22Rv1 (cell line): ENCODE measurements around the gene EDC4.
"Not testable (repeated sequence)": the region's sequence is repeated elsewhere in the genome, so short reads cannot be mapped to it uniquely, and the experiment has no call there.

Source experiments
- H3K27ac ChIP-seq: fragments of 450-650 bp; 2 replicates; pipeline ENCODE4 v1.5.1; 2017
- ZFX ChIP-seq: fragments of 450-650 bp; IDR thresholded peaks from 2 replicates; pipeline ENCODE4 v1.6.1; 2017; ENCODE audit warnings: antibody characterized with exemption, borderline replicate concordance
- TF ChIP-seq, protein P1 (sequence below): fragments of 450-650 bp; IDR thresholded peaks from 2 replicates; pipeline ENCODE4 v1.5.1; 2017; ENCODE audit warnings: mild to moderate bottlenecking

The EDC4 gene

DNA sequence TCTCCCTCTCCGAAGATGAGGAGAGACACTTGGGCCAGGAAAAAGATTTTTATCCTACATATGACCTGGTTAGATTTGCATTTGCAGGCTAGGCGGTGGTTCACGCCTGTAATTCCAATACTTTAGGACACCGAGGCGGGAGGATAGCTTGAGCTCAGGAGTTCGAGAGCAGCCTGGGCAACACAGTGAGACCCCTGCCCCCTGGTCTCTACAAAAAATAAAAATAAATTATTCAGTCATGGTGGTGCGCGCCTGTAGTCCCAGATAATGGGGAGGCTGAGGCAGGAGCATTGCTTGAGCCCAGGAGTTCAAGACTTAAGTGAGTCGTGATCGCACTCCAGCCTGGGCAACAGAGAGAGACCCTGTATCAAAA, 38.6 kb upstream of the EDC4 start:
- TF ChIP-seq, protein P1, sequence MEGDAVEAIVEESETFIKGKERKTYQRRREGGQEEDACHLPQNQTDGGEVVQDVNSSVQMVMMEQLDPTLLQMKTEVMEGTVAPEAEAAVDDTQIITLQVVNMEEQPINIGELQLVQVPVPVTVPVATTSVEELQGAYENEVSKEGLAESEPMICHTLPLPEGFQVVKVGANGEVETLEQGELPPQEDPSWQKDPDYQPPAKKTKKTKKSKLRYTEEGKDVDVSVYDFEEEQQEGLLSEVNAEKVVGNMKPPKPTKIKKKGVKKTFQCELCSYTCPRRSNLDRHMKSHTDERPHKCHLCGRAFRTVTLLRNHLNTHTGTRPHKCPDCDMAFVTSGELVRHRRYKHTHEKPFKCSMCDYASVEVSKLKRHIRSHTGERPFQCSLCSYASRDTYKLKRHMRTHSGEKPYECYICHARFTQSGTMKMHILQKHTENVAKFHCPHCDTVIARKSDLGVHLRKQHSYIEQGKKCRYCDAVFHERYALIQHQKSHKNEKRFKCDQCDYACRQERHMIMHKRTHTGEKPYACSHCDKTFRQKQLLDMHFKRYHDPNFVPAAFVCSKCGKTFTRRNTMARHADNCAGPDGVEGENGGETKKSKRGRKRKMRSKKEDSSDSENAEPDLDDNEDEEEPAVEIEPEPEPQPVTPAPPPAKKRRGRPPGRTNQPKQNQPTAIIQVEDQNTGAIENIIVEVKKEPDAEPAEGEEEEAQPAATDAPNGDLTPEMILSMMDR = no peak
- TF ChIP-seq ZFX = no peak
- peak overlapping the region; percentile 57 for H3K27ac ChIP-seq

DNA sequence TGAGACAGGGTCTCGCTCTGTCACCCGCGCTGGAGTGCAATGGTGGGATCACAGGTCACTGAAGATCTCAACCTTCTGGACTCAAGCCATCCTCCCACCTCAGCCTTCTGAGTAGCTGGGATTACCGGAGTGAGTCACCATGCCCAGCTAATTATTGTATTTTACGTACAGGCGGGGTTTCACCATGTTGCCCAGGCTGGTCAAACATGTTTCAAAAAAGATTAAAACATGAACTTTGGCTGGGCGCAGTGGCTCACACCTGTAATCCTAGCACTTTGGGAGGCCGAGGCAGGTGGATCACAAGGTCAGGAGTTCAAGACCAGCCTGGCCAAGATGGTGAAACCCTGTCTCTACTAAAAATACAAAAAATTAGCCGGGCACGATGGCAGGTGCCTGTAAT, 35.7 kb upstream of the EDC4 start:
- H3K27ac ChIP-seq = not testable (repeated sequence)

DNA sequence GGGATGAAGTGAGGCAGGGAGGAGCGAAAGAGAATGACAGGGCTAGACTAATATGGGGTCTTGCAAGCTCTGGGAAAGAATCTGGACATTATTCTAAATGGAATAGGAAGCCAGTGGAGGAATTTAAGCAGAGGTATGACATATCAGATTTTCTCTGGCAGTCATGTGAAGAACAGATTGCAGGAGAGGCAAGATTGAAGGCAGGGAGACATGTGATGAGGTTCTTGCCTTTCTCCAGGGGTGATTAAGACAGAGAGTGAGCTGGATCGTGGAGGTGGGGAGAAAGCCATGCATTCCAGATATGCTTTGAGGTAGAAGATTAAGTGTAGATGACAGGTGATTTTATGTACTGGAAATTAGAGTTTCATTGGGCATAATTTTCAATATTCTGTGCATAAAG, 35.0 kb upstream of the EDC4 start:
- no peak for TF ChIP-seq ZFX
- TF ChIP-seq, protein P1 = no peak
- no peak overlapping the region for H3K27ac ChIP-seq

DNA sequence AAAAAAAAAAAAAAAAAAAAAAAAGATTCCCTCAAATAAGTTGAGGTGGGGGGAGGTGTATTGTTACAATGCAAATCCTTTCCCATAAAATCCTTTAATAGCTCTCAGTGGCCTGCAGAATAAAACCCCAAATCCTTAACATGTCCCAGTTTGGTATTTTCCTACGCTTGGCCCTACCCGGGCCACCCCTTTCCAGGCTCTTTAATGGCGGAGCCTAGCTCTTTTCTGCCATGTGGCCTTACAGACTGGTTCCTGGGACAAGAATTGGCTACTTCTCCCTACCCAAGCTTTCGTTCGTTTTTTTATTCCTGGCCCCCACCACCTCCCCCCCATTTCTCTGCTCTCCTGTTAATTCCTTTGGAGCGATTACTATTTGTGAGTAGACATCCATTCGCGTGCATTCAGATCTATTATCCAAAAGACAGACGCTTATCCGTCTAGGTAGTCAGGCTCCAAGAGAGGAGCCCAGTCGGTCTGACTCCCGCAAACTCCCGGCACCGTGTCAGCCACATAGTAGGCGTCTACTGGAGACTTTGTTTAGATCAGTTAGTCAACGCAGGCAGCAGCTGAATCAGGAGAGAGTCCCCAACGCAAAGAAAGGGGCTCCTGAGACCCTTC, 31.5 kb upstream of the EDC4 start:
- peak overlapping the region; percentile 97 for H3K27ac ChIP-seq
- TF ChIP-seq ZFX = no peak
- TF ChIP-seq, protein P1 = no peak

DNA sequence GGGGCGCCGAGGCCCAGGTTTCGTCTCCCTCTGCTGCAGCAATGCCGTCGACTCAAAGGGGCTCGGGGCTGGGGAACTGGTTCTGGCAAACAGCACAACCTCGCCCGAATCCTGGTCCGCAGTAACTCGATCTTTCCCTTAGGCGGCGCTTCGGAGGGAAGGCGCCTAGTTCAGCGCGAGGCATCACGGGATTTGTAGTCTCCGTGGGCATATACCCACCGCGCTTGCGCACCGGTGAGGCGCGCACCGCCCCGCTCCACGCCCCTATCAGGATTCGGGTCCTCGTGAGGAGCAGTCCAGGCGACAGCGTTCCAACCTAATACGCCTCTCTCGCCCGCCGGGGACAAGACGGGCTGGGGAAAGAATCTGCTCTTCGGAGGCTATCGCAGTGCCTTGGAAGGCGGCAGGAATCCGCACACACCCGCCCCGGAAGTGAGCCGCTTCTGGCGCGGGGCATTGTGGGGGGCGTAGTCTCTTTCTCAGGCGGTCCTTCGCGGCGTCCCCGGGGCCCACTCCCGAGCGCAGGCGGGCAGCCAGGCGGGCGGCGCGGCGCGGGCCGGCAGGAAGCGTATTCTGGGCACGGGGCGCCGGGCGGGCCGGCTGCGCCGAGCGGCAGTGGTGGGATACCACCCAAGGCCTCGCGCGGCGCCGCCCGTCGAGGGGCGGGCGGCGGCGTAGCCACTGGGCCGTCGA, 30.9 kb upstream of the EDC4 start, which contains the start of gene THAP11:
Gene THAP11, plus strand, starts transcription at position 505 of the 693 bp plus-strand sequence. CDS start 235 bp downstream, outside the sequence.
- peak within 1 kb of the TSS; percentile 97 for H3K27ac ChIP-seq
- no peak for TF ChIP-seq ZFX
- TF ChIP-seq, protein P1 = peak; percentile 91

DNA sequence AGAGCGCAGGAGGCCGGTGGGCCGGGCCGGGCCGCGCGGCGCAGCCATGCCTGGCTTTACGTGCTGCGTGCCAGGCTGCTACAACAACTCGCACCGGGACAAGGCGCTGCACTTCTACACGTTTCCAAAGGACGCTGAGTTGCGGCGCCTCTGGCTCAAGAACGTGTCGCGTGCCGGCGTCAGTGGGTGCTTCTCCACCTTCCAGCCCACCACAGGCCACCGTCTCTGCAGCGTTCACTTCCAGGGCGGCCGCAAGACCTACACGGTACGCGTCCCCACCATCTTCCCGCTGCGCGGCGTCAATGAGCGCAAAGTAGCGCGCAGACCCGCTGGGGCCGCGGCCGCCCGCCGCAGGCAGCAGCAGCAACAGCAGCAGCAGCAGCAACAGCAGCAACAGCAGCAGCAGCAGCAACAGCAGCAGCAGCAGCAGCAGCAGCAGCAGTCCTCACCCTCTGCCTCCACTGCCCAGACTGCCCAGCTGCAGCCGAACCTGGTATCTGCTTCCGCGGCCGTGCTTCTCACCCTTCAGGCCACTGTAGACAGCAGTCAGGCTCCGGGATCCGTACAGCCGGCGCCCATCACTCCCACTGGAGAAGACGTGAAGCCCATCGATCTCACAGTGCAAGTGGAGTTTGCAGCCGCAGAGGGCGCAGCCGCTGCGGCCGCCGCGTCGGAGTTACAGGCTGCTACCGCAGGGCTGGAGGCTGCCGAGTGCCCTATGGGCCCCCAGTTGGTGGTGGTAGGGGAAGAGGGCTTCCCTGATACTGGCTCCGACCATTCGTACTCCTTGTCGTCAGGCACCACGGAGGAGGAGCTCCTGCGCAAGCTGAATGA, 30.1 kb upstream of the EDC4 start:
- H3K27ac ChIP-seq = peak overlapping the region; percentile 97
- TF ChIP-seq, protein P1 = no peak
- no peak for TF ChIP-seq ZFX

DNA sequence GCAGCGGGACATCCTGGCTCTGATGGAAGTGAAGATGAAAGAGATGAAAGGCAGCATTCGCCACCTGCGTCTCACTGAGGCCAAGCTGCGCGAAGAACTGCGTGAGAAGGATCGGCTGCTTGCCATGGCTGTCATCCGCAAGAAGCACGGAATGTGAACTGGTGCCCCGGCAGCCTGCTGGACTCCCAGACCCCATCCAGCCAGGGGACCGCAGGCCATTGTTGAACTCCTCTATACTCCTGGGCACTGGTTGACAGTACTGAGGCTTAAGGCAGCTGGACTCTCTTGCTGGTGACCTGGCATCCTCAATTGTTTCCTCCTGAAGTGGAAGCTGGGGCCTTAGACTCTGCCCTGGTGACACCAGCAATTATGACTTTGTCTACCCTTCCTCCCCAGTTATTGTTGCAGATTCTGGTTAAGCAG, 29.5 kb upstream of the EDC4 start:
- peak overlapping the region; percentile 97 for H3K27ac ChIP-seq
- TF ChIP-seq, protein P1 = no peak
- TF ChIP-seq ZFX = no peak
